Colon (tissue), 2 donors: ENCODE results near the gene GNL1.
"Not testable (repeated sequence)": the region's sequence is repeated elsewhere in the genome, so short reads cannot be mapped to it uniquely, and the experiment has no call there.

ENCODE experiments used
- FAIRE-seq: peaks from 2 replicates; lab custom pipeline; 2012; peaks lifted over from hg19 to GRCh38; lab: Jason Lieb, UNC
- donor health status: control.
- donor health status: control.

Gene GNL1, protein sequence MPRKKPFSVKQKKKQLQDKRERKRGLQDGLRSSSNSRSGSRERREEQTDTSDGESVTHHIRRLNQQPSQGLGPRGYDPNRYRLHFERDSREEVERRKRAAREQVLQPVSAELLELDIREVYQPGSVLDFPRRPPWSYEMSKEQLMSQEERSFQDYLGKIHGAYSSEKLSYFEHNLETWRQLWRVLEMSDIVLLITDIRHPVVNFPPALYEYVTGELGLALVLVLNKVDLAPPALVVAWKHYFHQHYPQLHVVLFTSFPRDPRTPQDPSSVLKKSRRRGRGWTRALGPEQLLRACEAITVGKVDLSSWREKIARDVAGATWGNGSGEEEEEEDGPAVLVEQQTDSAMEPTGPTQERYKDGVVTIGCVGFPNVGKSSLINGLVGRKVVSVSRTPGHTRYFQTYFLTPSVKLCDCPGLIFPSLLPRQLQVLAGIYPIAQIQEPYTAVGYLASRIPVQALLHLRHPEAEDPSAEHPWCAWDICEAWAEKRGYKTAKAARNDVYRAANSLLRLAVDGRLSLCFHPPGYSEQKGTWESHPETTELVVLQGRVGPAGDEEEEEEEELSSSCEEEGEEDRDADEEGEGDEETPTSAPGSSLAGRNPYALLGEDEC

GRCh38 chr6:30556066-30556905 is at the start of gene GNL1:
TSS of gene GNL1 (minus strand) at chr6:30556489. CDS start at chr6:30556203, 286 bp downstream.
- no peak for FAIRE-seq

- no peak for FAIRE-seq
Observed at GRCh38 chr6:30603961-30604360, 47.7 kb upstream of the GNL1 start.

GRCh38 chr6:30601815-30602641 is 45.7 kb upstream of the GNL1 start:
- no peak for FAIRE-seq

- FAIRE-seq = no peak
Observed at GRCh38 chr6:30601436-30601814, 45.1 kb upstream of the GNL1 start.

DNA sequence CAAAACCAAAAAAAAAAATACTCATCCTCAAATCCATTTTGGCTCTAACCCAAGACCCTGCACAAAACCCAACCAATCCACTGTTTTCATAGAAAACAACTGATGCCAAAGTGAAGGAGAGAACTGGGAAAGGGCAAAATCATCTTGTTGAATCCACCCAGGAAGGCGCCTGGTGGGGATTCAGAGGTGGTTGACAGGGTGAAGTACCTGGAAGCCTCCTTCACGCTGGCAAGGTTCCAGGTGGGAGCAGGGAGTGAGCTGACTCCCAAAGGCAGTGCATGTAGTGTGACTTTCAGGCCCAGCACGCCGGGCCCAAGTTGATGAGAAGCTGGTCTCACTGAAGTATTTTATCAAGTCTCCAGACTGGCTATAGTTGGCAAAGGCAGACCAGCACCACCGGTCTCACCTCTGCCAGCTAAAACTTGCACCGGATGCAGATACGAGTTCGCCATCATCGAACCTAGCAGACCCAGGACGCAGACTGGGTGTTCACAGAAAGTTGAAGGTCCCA is 44.2 kb upstream of the GNL1 start:
- FAIRE-seq = no peak

- no peak for FAIRE-seq
Observed at GRCh38 chr6:30599625-30600324, 43.5 kb upstream of the GNL1 start.

DNA sequence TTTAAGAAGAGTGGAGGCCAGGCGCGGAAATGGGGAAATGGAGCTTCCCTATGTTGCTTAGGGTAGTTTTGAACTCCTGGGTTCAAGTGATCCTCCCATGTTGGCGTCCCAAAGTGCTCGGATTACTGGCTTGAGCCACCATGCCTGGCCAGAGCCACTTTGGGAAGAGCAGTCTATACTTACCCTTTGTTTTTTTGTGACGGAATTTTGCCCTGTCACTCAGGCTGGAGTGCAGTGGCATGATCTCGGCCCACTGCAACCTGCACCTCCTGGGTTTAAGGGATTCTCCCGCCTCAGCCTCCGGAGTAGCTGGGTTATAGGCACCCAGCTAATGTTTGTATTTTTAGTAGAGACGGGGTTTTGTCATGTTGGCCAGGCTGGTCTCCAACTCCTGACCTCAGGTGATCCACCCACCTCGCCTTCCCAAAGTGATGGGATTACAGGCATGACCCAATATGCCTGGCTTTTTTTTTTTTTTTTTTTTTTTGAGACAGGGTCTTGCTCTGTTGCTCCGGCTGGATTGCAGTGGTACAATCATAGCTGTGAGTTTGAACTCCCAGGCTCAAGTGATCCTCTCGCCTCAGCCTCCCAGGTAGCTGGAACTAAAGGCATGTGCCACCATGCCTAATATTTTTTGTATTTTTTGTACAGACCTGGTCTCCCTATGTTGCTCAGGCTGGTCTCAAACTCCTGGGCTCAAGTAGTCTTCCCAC is 42.8 kb upstream of the GNL1 start:
- FAIRE-seq = no peak

GRCh38 chr6:30597315-30598144 is 41.2 kb upstream of the GNL1 start:
- not testable (repeated sequence) for FAIRE-seq

GRCh38 chr6:30592287-30592686 is 36.0 kb upstream of the GNL1 start:
- no peak for FAIRE-seq

DNA sequence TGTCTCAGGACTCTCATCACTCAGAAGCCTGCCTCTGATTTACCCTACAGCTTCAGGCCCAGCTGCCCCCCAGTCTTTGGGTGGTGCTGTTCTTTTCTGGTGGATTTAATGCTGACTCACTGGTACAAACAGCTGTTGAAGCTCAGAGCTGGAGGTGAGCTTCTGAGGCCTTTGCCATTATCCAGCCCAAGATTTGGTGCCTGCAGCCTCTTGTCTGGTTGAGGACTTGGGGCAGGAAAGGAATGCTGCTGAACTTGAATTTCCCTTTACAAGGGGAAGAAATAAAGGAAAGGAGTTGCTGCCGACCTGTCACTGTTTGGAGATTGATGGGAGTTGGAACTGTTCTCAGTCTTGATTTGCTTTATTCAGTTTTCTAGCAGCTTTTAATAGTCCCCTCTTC is 34.7 kb upstream of the GNL1 start:
- FAIRE-seq = no peak

GRCh38 chr6:30590509-30590908 is 34.2 kb upstream of the GNL1 start:
- no peak for FAIRE-seq

DNA sequence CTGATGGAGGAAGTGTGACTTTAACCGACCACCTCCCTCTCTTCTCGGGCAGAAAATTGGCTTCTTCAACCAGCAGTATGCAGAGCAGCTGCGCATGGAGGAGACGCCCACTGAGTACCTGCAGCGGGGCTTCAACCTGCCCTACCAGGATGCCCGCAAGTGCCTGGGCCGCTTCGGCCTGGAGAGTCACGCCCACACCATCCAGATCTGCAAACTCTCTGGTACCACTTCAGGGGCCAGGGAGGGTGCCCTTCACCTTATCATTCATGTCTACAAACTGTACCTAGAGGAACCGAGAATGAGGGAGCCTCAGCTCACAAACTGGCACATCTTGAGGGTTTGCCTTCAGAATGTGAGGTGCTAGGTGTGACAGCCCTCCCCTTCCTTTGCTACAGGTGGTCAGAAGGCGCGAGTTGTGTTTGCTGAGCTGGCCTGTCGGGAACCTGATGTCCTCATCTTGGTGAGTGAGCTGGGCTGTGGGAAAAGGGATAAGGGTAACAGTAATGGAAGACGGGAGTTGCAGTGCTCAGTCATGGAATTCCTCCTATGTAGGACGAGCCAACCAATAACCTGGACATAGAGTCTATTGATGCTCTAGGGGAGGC is 33.6 kb upstream of the GNL1 start:
- FAIRE-seq = no peak

DNA sequence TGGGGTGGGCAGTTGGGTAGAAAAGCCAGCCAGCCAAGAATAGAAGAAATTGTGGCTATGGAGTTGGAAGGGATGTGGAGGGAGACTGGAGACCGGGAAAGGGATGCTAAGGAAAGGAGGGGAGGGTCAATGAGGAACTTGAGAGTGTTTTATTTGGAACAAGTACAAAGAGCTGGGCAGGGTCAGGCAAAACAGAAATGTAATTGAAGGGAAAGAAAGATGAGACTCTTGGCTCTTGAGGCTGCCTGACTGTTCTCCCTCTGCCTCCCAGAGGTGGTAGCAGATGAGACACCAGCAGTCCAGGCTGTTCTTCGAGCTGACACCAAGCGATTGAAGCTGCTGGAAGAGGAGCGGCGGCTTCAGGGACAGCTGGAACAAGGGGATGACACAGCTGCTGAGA is 27.6 kb upstream of the GNL1 start:
- FAIRE-seq = no peak

DNA sequence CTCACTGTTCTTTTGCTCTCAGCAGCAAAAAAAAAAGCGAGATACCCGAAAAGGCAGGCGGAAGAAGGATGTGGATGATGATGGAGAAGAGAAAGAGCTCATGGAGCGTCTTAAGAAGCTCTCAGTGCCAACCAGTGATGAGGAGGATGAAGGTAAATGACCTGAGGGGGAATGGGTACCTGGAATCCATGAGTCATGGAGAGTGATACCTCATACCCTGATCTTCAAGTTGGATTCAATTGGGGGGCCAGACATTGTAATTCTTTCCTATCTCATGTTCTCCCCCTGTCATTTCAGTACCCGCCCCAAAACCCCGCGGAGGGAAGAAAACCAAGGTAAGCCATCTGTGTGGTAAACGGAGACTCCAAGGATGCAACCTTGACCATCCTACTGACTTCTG is 21.8 kb upstream of the GNL1 start:
- FAIRE-seq = no peak

- no peak for FAIRE-seq
Observed at GRCh38 chr6:30573113-30573512, 16.8 kb upstream of the GNL1 start.

- FAIRE-seq = no peak
Observed at GRCh38 chr6:30572148-30572547, 15.9 kb upstream of the GNL1 start.

DNA sequence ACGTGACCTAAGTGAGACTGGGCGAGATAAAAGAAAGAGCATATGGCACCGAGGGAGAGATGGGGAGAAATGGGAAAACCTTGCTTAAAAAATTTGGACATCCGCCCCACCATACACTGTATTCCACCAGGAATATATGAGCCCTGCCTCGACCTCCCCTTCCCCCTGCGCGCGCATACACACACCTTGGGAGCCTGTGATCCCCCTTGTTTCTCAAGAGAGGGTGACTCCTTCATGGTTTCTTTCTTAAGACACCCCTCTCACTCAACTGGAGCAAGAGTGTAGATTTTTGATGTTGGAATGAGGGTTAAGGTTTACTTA is 15.4 kb upstream of the GNL1 start:
- FAIRE-seq = no peak

DNA sequence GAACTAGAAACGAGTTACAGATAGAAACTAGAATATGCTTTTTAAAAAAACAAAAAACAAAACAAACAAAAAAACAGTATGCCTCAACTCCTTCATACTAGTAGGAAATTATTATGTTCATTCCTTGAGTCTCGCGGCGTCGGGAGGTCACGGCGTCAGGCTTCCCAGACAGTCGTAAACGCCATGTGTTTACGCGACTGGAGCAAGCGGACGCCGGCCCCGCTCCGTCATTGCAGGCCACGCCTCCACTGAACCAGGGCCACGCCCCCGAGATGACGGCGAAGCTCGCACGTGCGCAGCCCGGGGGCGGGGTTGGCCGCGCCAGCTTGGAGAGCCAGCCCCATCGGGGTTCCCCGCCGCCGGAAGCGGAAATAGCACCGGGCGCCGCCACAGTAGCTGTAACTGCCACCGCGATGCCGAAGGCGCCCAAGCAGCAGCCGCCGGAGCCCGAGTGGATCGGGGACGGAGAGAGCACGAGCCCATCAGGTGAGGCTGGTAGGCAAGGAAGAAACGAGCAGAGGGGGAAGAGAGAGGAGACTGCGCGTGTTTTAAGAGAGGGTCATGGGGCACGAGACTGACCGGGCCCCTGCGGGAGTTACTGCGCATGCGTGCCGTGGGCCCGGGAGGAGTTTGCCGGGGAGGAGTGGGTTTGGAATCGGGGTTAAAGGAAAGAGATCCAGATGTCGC is 14.9 kb upstream of the GNL1 start, which contains the start of gene ABCF1:
TSS of gene ABCF1 (plus strand) at position 368 of the 687 bp plus-strand sequence. CDS start at position 414, 46 bp downstream.
- FAIRE-seq = peak; percentile 10

- FAIRE-seq = no peak
Observed at GRCh38 chr6:30570740-30571074, 14.4 kb upstream of the GNL1 start.
